Coronary artery (tissue), 2 donors: ENCODE measurements around the gene OR5H2.

ENCODE experiments used
- DNase-seq: peaks from one replicate; pipeline ENCODE4 v3.0.0-alpha.2; 2017; ENCODE audit warnings: low spot score
- H3K27ac ChIP-seq, 2 donors: fragments of 200-600 bp; sonication (generic); one replicate each; pipeline ENCODE4 v1.5.1; 2016 to 2019
- H3K4me3 ChIP-seq: fragments of 200-600 bp; sonication (generic); 2 replicates; pipeline ENCODE4 v1.5.1; 2016; ENCODE audit warnings: mild to moderate bottlenecking, moderate library complexity
- TF ChIP-seq, protein P1 (sequence below): fragments of 200-600 bp; sonication (generic); IDR thresholded peaks from one replicate; pipeline ENCODE4 v1.5.1; 2019; ENCODE audit warnings: antibody characterized with exemption

The OR5H2 gene

DNA sequence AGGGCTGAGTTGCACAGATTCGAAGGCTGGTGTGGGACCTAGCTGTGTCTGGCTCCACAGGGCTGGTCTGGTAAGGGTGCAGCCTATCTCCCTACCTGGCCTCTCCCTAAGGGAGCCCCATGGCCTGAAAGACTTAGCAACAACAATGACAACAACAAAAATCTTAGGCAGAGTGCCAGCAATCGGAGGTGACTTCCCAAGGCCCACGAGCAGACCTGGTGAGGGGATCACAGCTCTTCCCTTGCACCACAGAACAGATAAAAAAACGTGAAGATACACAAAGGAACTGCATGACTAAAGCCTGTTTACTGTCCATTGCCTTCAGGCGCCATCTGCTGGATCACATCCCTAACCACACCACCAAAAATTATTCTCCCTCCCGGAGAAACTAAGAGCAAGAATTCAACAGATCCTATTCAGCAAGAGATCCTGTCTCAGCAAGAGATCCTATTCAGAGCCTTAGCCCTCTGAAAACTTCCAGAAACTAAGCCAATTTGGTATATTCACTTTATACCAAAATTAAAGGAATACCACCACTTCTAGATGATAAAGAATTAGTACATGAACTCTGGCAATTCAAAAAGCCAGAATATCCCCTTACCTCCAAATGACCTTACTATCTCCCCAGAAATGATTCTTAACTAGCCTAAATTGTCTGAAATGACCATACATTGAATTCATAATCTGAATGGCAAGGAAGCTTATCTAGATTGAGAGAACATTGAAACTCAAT, 47.3 kb downstream of the OR5H2 start:
- TF ChIP-seq, protein P1, sequence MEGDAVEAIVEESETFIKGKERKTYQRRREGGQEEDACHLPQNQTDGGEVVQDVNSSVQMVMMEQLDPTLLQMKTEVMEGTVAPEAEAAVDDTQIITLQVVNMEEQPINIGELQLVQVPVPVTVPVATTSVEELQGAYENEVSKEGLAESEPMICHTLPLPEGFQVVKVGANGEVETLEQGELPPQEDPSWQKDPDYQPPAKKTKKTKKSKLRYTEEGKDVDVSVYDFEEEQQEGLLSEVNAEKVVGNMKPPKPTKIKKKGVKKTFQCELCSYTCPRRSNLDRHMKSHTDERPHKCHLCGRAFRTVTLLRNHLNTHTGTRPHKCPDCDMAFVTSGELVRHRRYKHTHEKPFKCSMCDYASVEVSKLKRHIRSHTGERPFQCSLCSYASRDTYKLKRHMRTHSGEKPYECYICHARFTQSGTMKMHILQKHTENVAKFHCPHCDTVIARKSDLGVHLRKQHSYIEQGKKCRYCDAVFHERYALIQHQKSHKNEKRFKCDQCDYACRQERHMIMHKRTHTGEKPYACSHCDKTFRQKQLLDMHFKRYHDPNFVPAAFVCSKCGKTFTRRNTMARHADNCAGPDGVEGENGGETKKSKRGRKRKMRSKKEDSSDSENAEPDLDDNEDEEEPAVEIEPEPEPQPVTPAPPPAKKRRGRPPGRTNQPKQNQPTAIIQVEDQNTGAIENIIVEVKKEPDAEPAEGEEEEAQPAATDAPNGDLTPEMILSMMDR = peak; percentile 21
- no peak overlapping the region for H3K27ac ChIP-seq
- DNase-seq = no peak
- no peak overlapping the region for H3K4me3 ChIP-seq

DNA sequence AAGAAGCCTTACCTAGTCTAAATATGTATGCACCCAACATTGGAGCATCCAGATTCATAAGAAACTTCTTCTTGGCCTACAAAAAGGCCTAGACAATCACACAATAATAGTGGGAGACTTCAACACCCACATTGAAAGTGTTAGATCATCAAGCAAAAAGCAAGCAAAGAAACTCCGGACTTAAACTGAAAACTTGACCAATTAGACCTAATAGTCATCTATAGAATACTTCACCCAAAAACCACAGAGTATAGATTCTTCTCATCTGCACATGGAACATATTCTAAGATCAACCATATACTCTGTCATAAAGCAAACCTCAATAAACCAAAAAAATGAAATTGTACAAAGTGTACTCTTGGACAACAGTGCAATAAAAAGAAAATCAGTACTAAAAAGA, 49.0 kb downstream of the OR5H2 start:
- no peak for DNase-seq
- TF ChIP-seq, protein P1 = no peak
- Histone ChIP-seq H3K4me3 (no peak overlapping the region), H3K27ac (no peak overlapping the region)
